Measurements from ENCODE around the gene KDM4B.

KDM4B gene

GRCh38 chr19:5013761-5014160, 44.8 kb downstream of the KDM4B start:
- DNase-seq (ENCODE audit: low read depth) = no peak

- no peak for DNase-seq (ENCODE audit: low read depth)
These were observed 46.0 kb downstream of the KDM4B start for GRCh38 chr19:5014941-5015340.

GRCh38 chr19:5016268-5016667, 47.4 kb downstream of the KDM4B start:
- DNase-seq (ENCODE audit: low read depth) = no peak

GRCh38 chr19:5016781-5017180, 47.9 kb downstream of the KDM4B start:
- no peak for DNase-seq (ENCODE audit: low read depth)

- DNase-seq (ENCODE audit: low read depth) = no peak
These were observed 48.3 kb downstream of the KDM4B start for GRCh38 chr19:5017235-5017634.

- no peak for DNase-seq (ENCODE audit: low read depth)
These were observed 49.5 kb downstream of the KDM4B start for GRCh38 chr19:5018224-5019015.

GRCh38 chr19:5020368-5020767, 51.5 kb downstream of the KDM4B start:
- DNase-seq (ENCODE audit: low read depth) = no peak

GRCh38 chr19:5021046-5021445, 52.1 kb downstream of the KDM4B start:
- DNase-seq (ENCODE audit: low read depth) = no peak

- DNase-seq (ENCODE audit: low read depth) = no peak
These were observed 53.4 kb downstream of the KDM4B start for GRCh38 chr19:5022066-5022860.

GRCh38 chr19:5023128-5023571, 54.2 kb downstream of the KDM4B start:
- DNase-seq (ENCODE audit: low read depth) = no peak

- DNase-seq (ENCODE audit: low read depth) = no peak
These were observed 55.4 kb downstream of the KDM4B start for GRCh38 chr19:5024282-5024681.

GRCh38 chr19:5025027-5025426, 56.1 kb downstream of the KDM4B start:
- no peak for DNase-seq (ENCODE audit: low read depth)

GRCh38 chr19:5026706-5027273, 57.9 kb downstream of the KDM4B start:
- no peak for DNase-seq (ENCODE audit: low read depth)

GRCh38 chr19:5028229-5028886, 59.4 kb downstream of the KDM4B start:
- no peak for DNase-seq (ENCODE audit: low read depth)

GRCh38 chr19:5029596-5029995, 60.7 kb downstream of the KDM4B start:
- peak; percentile 33 for DNase-seq (ENCODE audit: low read depth)

- DNase-seq (ENCODE audit: low read depth) = no peak
These were observed 61.4 kb downstream of the KDM4B start for GRCh38 chr19:5030136-5030820.

- no peak for DNase-seq (ENCODE audit: low read depth)
These were observed 61.9 kb downstream of the KDM4B start for GRCh38 chr19:5030822-5031221.

GRCh38 chr19:5031231-5032100, 62.6 kb downstream of the KDM4B start:
- DNase-seq (ENCODE audit: low read depth) = peak; percentile 80

GRCh38 chr19:5032101-5032967, 63.4 kb downstream of the KDM4B start:
- DNase-seq (ENCODE audit: low read depth) = no peak
